NB4 (cell line): ENCODE results near the gene JMJD8.
A peak's percentile ranks its signal among the peaks of the same experiment; 100 is the strongest.

ENCODE experiments used
- DNase-seq: peaks from one replicate; pipeline ENCODE4 v3.0.0; 2010; ENCODE audit warnings: low read depth
- H3K4me3 ChIP-seq: one replicate; pipeline ENCODE4 v1.5.1; 2011; ENCODE audit warnings: mild to moderate bottlenecking, low read depth, low read length, moderate library complexity
- MYC ChIP-seq: IDR thresholded peaks from 2 replicates; pipeline ENCODE4 v1.6.1; 2011; ENCODE audit warnings: low read depth, low read length
- POLR2A ChIP-seq: IDR thresholded peaks from 2 replicates; pipeline ENCODE4 v1.6.1; 2011; ENCODE audit warnings: mild to moderate bottlenecking; ENCODE audit not compliant: insufficient read length; ENCODE audit errors: extremely low read depth
- TF ChIP-seq, protein P1 (sequence below): IDR thresholded peaks from 2 replicates; pipeline ENCODE4 v1.6.1; 2011; ENCODE audit warnings: low read depth, low read length
- TF ChIP-seq, protein P2 (sequence below): IDR thresholded peaks from one replicate; pipeline ENCODE4 v1.5.1; 2012; ENCODE audit warnings: low read depth, low read length

JMJD8 gene, protein sequence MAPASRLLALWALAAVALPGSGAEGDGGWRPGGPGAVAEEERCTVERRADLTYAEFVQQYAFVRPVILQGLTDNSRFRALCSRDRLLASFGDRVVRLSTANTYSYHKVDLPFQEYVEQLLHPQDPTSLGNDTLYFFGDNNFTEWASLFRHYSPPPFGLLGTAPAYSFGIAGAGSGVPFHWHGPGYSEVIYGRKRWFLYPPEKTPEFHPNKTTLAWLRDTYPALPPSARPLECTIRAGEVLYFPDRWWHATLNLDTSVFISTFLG

DNA sequence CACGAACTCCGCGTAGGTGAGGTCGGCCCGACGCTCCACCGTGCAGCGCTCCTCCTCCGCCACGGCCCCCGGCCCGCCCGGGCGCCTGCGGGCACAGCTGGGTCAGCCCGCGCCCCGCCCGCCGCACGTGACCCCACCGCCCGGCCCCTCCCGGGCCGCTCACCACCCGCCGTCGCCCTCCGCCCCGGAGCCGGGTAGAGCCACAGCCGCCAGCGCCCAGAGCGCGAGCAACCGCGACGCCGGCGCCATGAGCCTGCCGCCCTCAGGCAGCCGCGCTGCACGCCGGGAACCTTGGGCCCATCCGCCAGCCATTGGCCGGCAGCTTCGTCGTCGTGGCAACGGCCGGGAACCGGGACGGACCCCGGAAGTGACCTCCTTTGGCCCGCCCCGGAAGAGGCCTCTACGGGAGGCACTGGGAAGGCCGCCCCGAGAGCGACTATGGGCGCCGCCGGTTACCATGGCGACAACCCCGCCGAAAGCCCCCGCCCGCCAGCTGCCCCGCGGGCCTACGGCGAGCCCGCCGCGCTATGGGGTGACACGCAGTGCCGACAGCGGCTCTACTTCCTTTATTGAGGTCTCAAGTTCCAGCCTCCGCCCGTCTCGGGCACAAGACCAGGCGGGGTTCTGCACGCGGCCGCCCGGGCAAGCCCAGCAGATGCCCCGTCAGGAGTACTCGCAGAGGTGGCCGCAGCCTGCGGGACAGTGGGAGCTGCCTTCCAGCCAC lies at the start of gene JMJD8:
JMJD8 (minus strand) TSS at position 264 of the 724 bp plus-strand sequence; CDS start at position 249, 15 bp downstream.
- H3K4me3 ChIP-seq = peak within 1 kb of the TSS; percentile 53
- DNase-seq = peak; percentile 94
- TF ChIP-seq, protein P1, sequence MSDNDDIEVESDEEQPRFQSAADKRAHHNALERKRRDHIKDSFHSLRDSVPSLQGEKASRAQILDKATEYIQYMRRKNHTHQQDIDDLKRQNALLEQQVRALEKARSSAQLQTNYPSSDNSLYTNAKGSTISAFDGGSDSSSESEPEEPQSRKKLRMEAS = peak; percentile 18
- TF ChIP-seq POLR2A (peak; percentile 75), MYC (peak; percentile 65; the same call in 1 of the 2 replicates)
- TF ChIP-seq, protein P2, sequence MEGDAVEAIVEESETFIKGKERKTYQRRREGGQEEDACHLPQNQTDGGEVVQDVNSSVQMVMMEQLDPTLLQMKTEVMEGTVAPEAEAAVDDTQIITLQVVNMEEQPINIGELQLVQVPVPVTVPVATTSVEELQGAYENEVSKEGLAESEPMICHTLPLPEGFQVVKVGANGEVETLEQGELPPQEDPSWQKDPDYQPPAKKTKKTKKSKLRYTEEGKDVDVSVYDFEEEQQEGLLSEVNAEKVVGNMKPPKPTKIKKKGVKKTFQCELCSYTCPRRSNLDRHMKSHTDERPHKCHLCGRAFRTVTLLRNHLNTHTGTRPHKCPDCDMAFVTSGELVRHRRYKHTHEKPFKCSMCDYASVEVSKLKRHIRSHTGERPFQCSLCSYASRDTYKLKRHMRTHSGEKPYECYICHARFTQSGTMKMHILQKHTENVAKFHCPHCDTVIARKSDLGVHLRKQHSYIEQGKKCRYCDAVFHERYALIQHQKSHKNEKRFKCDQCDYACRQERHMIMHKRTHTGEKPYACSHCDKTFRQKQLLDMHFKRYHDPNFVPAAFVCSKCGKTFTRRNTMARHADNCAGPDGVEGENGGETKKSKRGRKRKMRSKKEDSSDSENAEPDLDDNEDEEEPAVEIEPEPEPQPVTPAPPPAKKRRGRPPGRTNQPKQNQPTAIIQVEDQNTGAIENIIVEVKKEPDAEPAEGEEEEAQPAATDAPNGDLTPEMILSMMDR = no peak

DNA sequence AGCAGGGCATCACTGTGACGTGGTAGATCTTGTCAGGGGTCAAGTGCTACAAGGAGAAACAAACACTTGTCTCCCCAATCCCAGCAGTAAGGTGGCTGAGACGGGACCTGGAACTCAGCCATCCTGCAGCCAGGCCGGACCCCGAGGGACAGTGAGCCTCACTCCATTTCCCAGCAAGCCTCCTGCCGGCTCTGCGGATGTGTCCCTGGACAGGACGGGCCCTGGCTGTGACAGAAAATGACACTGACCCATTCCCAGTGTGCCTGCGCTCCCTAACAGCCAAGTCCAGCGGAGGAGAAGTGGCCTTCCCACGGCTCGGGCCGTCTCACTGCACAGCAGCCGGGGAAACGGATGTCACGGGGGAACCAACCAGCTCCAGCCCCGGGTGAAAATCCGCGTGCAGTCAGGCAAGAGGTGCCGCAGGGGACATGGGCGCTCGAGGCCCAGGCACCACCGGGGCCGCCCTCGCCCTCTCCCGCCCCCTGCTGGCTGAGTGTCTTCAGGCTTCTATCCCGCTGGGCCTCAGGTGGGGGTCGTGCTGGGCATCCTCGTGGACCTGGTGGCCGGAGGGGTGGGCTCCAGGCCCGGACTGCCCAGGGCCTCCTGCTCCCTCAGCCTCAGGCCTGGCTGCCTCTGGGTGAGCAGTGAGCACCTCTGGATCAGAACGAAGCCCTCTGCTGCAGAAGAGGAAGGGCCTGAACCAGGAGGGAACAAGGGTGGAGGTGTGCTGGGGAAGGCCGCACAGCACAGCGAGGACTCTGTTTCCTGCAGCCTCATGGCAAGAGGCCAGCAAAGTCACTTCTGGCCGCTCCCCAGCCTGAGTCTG lies 49.5 kb upstream of the JMJD8 start:
- TF ChIP-seq POLR2A (no peak), MYC (no peak)
- TF ChIP-seq, protein P2 = peak; percentile 38
- TF ChIP-seq, protein P1 = no peak
- peak; percentile 40 for DNase-seq
- H3K4me3 ChIP-seq = no peak overlapping the region

DNA sequence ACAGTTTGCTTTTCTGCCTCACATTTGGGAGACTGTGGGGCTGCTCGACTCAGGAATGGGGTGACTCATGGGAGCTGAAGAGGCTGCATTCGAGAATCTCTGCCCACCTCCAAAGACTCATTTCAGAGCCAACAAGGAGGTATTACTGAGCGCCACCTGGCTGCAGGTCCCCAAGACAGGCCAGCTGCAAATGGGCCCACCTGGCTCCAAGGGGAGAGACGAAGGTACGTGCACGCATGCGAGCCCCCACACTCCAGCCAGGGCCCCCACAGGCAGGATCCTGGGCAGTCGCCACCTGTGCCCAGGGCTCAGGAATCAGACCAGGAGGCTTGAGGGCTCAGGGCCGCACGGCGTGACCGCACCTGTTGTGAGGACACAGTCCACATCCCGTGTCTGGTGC lies 48.8 kb upstream of the JMJD8 start:
- DNase-seq = no peak
- H3K4me3 ChIP-seq = no peak overlapping the region

DNA sequence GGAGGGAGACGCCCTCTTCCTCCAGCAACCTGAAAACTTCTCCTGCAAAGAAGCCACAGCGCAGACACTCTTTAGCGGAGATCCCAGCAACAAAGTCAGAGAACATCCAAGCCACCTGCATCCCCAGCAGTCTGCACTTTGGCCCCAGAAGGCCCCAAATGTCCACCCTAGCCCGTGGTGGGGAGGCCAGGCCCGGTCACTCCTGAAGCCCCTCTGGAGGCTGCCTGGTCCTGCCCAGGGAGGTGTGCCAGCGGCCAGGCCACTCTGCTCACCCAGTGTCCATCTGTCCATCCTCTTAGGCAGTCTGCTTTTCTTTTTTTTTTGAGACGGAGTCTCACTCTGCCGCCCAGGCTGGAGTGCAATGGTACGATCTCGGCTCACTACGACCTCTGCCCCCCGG lies 48.2 kb upstream of the JMJD8 start:
- no peak overlapping the region for H3K4me3 ChIP-seq
- TF ChIP-seq, protein P1 = no peak
- TF ChIP-seq POLR2A = no peak
- TF ChIP-seq MYC = no peak
- TF ChIP-seq, protein P2 = no peak
- DNase-seq = no peak

More for the DNA sequence above, 48.8 kb upstream of the JMJD8 start:
- TF ChIP-seq MYC = no peak
- TF ChIP-seq, protein P2 = no peak

DNA sequence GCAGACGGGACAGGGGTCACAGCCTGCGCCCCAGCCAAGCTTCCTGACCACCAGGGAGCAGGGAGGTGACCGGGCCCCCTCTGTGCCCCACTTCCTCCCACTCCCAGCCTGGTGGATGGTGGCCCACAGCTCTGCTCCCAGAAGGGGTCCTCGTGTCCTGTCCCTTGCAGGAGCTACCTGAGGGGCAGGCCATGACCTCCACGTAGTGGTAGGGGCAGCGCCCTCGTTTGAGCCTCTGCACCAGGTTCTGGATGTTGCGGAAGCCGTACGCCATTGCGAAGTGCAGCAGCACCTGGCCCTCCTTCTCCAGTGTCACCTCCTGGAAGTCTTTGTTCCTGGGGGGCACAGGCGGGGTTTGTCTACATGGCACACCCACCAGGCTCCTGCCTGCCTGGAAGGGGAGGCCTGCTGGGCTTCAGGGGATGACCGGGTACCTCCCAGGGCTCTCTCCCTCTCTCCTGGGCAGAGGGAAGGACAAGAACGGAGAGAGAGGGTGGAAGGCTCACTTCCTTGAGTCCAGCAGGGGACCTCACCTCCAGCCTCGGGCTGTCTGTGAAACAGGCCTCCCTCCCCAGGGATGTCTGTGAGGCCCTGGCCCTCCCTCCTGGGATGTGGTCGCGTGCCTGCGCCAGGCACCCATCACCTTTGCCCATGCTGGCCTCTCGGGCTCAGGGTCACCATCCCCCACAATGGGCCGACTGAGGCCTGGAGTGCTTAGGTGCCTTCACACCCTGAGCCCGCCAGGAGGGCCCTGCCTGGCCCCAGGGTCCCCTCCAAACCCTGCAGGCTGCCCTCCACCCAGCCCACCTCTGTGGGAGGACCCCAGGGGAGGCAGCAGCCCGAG lies 46.8 kb upstream of the JMJD8 start:
- DNase-seq = peak; percentile 19
- H3K4me3 ChIP-seq = no peak overlapping the region
- TF ChIP-seq, protein P1 = no peak
- TF ChIP-seq, protein P2 = no peak
- no peak for TF ChIP-seq POLR2A
- TF ChIP-seq MYC = no peak
